IMR-90 (cell line): ENCODE data around the gene OSBP. TPM values are rescaled to one million over a fixed set of nuclear protein-coding genes. Genes with fewer than 3 reads are reported as not detected.

ENCODE experiments used
- ATAC-seq: fragments of 200-7000 bp; cut with Tn5 transposase; 2 replicates; pipeline ENCODE4 v1.9.1; 2020; ENCODE audit warnings: low read depth, mild to moderate bottlenecking, moderate library complexity
- BruUV-seq: library from RNA; stranded (reverse); fragments of 400-500 nt; replicated peaks from 2 replicates; lab custom pipeline; 2021; lab: Mats Ljungman, UMichigan
- CTCF ChIA-PET: fragments of 300-600 bp; formaldehyde crosslinking; extraction: SDS; loops from one replicate; lab custom pipeline; 2021; ENCODE audit warnings: antibody characterized with exemption; lab: Yijun Ruan, JAX
- POLR2A ChIA-PET: fragments of 300-600 bp; sonication (Branson Sonifier 250); formaldehyde crosslinking; loops from one replicate; lab custom pipeline; 2022; ENCODE audit warnings: antibody characterized with exemption; ENCODE audit not compliant: unreplicated experiment; lab: Charles Lee
- DNase-seq: peaks from one replicate; pipeline ENCODE4 v3.0.0; 2013
- H2AFZ ChIP-seq: replicated peaks from 2 replicates; pipeline ENCODE3; 2013; ENCODE audit warnings: low read length, mild to moderate bottlenecking; ENCODE audit not compliant: poor library complexity
- H2AK5ac ChIP-seq: 2 replicates; pipeline ENCODE4 v1.6.1; 2013; ENCODE audit warnings: low read depth, low read length, inconsistent platforms
- H2AK9ac ChIP-seq: replicated peaks from 2 replicates; pipeline ENCODE3; 2013; ENCODE audit warnings: mild to moderate bottlenecking, low read depth, low read length, moderate library complexity; ENCODE audit not compliant: poor library complexity
- H2BK120ac ChIP-seq: 2 replicates; pipeline ENCODE4 v1.6.1; 2013; ENCODE audit warnings: low read depth, low read length, inconsistent platforms
- H2BK15ac ChIP-seq: 3 replicates; pipeline ENCODE4 v1.6.1; 2013; ENCODE audit warnings: low read depth, low read length, inconsistent platforms
- H2BK20ac ChIP-seq: 2 replicates; pipeline ENCODE4 v1.6.1; 2013; ENCODE audit warnings: low read depth, mild to moderate bottlenecking, inconsistent platforms, low read length, moderate library complexity
- H2BK5ac ChIP-seq: 2 replicates; pipeline ENCODE4 v1.6.1; 2013; ENCODE audit warnings: mild to moderate bottlenecking, low read depth, low read length, inconsistent platforms; ENCODE audit not compliant: poor library complexity, severe bottlenecking
- H3K14ac ChIP-seq: replicated peaks from 2 replicates; pipeline ENCODE4 v1.6.1; 2013; ENCODE audit warnings: low read depth, low read length, inconsistent platforms
- H3K18ac ChIP-seq: 2 replicates; pipeline ENCODE4 v1.6.1; 2013; ENCODE audit warnings: low read depth, low read length, control low read depth
- H3K23ac ChIP-seq: 2 replicates; pipeline ENCODE4 v1.6.1; 2013; ENCODE audit warnings: low read depth, low read length, inconsistent platforms
- H3K27ac ChIP-seq: 2 replicates; pipeline ENCODE4 v1.5.1; 2013; ENCODE audit warnings: mild to moderate bottlenecking, control low read depth, low read length; ENCODE audit not compliant: insufficient read depth
- H3K27me3 ChIP-seq: 2 replicates; pipeline ENCODE4 v1.6.1; 2013; ENCODE audit warnings: low read length; ENCODE audit not compliant: control insufficient read depth, insufficient read depth
- H3K36me3 ChIP-seq: 2 replicates; pipeline ENCODE4 v1.6.1; 2013; ENCODE audit warnings: low read length, mixed read lengths; ENCODE audit not compliant: control insufficient read depth, insufficient read depth
- H3K4ac ChIP-seq: 2 replicates; pipeline ENCODE4 v1.6.1; 2013; ENCODE audit warnings: low read depth, low read length, inconsistent platforms
- H3K4me1 ChIP-seq: 2 replicates; pipeline ENCODE4 v1.6.1; 2013; ENCODE audit warnings: low read length, mixed read lengths; ENCODE audit not compliant: control insufficient read depth, insufficient read depth
- H3K4me2 ChIP-seq: 2 replicates; pipeline ENCODE4 v1.6.1; 2013; ENCODE audit warnings: low read depth, mild to moderate bottlenecking, control low read depth, low read length, moderate library complexity
- H3K4me3 ChIP-seq: 2 replicates; pipeline ENCODE4 v1.5.1; 2013; ENCODE audit warnings: low read depth, mild to moderate bottlenecking, control low read depth, low read length, moderate library complexity; ENCODE audit not compliant: insufficient read depth
- H3K56ac ChIP-seq: 2 replicates; pipeline ENCODE4 v1.6.1; 2013; ENCODE audit warnings: low read length, inconsistent platforms; ENCODE audit not compliant: insufficient read depth; ENCODE audit errors: extremely low read depth
- H3K79me1 ChIP-seq, 2 experiments: 2 replicates each; pipeline ENCODE4 v1.6.1; 2013; ENCODE audit warnings: low read length in 2 of 2, inconsistent platforms in 1 of 2, low read depth in 1 of 2
- H3K9ac ChIP-seq: 2 replicates; pipeline ENCODE4 v1.6.1; 2013; ENCODE audit warnings: low read depth, low read length, control low read depth
- H3K9me1 ChIP-seq: 2 replicates; pipeline ENCODE4 v1.6.1; 2013; ENCODE audit warnings: low read length, inconsistent platforms; ENCODE audit not compliant: insufficient read depth
- H3K9me3 ChIP-seq: 2 replicates; pipeline ENCODE4 v1.6.1; 2013; ENCODE audit warnings: low read length; ENCODE audit not compliant: control insufficient read depth, insufficient read depth
- H4K20me1 ChIP-seq: 2 replicates; pipeline ENCODE4 v1.6.1; 2013; ENCODE audit warnings: low read length, inconsistent platforms; ENCODE audit not compliant: insufficient read depth
- H4K5ac ChIP-seq: 2 replicates; pipeline ENCODE4 v1.6.1; 2013; ENCODE audit warnings: mild to moderate bottlenecking, low read depth, low read length, control low read depth
- H4K8ac ChIP-seq, 2 experiments: 2 replicates each; pipeline ENCODE4 v1.6.1; 2013; ENCODE audit warnings: low read depth in 2 of 2, low read length in 2 of 2, control low read depth in 1 of 2, inconsistent platforms in 1 of 2
- H4K91ac ChIP-seq: 2 replicates; pipeline ENCODE4 v1.6.1; 2013; ENCODE audit warnings: low read depth, low read length, inconsistent platforms; ENCODE audit not compliant: insufficient read depth
- BHLHE40 ChIP-seq: fragments of 150-350 bp; IDR thresholded peaks from 2 replicates; pipeline ENCODE4 v1.6.1; 2016; ENCODE audit warnings: mild to moderate bottlenecking, low read depth, low read length
- CHD1 ChIP-seq: IDR thresholded peaks from 2 replicates; pipeline ENCODE4 v1.6.1; 2012; ENCODE audit warnings: low read depth, low read length, improper control_type of control experiment
- NFE2L2 ChIP-seq: fragments of 150-350 bp; IDR thresholded peaks from 2 replicates; pipeline ENCODE4 v1.6.1; 2016; ENCODE audit warnings: low read depth, mild to moderate bottlenecking, low read length
- POLR2A ChIP-seq: IDR thresholded peaks from 2 replicates; pipeline ENCODE4 v1.6.1; 2012; ENCODE audit warnings: mild to moderate bottlenecking, low read depth, low read length
- RAD21 ChIP-seq: IDR thresholded peaks from 2 replicates; pipeline ENCODE4 v1.6.1; 2012; ENCODE audit warnings: low read length, improper control_type of control experiment
- RFX5 ChIP-seq: IDR thresholded peaks from 2 replicates; pipeline ENCODE4 v1.8.0; 2012; ENCODE audit warnings: low read depth, mild to moderate bottlenecking, low read length, moderate library complexity
- WGBS, 2 experiments: methylation state at CpG; one replicate each; pipeline versions ENCODE4 v1.1.5 to v1.1.7; 2013; ENCODE audit warnings: missing lambda C conversion rate in 2 of 2; ENCODE audit not compliant: insufficient read length in 1 of 2; ENCODE audit errors: extremely low coverage in 2 of 2; 5-methylcytosine and 5-hydroxymethylcytosine counted together
- dilution Hi-C: fragments of 300-500 bp; cut with HindIII; formaldehyde crosslinking; loops from one replicate; pipeline ENCODE4 v1.14.3; 2018; ENCODE audit warnings: low sequenced_read_pairs; ENCODE audit not compliant: unreplicated experiment
- in situ Hi-C: fragments of 300-500 bp; cut with MboI; formaldehyde crosslinking; loops from 3 replicates; pipeline ENCODE4 v1.14.3; 2019; ENCODE audit warnings: low sequenced_read_pairs, inconsistent platforms, mixed read lengths
- intact Hi-C: fragments of 100-400 bp; cut with micrococcal nuclease; formaldehyde crosslinking; loops from 2 replicates; pipeline ENCODE4 v1.10.0; 2022
- polyA plus RNA-seq, 3 experiments: library from polyadenylated mRNA; depleted of rRNA; stranded (reverse); fragments of >200 nt; gene quantifications; 2 replicates each; pipeline ENCODE4 v1.2.3, GENCODE V29; 2012; ENCODE audit warnings: low replicate concordance in 1 of 3
- total RNA-seq: library from RNA; depleted of rRNA; stranded (reverse); fragments of >200 nt; gene quantifications from 2 replicates; pipeline ENCODE4 v1.2.3, GENCODE V29; 2012

The OSBP gene
- total and polyA plus RNA-seq, 2 of the 4 experiments (the other 2 are of a cell fraction): 22.1 to 27.4 TPM

GRCh38 chr11:59578369-59578768 is 37.2 kb downstream of the OSBP start:
- no CpG with 5 or more reads among the region's 1 CpG for WGBS, 2 experiments
- no peak overlapping the region for H3K9ac ChIP-seq

More at GRCh38 chr11:59578369-59578768, 37.2 kb downstream of the OSBP start:
- no peak overlapping the region for H2AFZ ChIP-seq
- no peak overlapping the region for H2AK5ac ChIP-seq
- H3K79me1 ChIP-seq: peaks cover 14 to 25% of the 10 kb centered on the region in 2 experiments; a peak in 3 of 4 replicates
- no peak overlapping the region for H3K23ac ChIP-seq
- H3K56ac ChIP-seq: no peak overlapping the region
- ATAC-seq (no peak), DNase-seq (no peak)
- no peak overlapping the region for H3K4me3 ChIP-seq
- in situ Hi-C loops: loop anchor here (25.0 kb wide), 1 partner anchor 1334 kb away; the partner anchor contains the start of genes PRPF19, TMEM109 and TMEM132A
- H3K27me3 ChIP-seq: no peaks in the 10 kb centered on the region
- no peak overlapping the region for H4K8ac ChIP-seq
- H4K91ac ChIP-seq: no peak overlapping the region
- H2BK120ac ChIP-seq: no peak overlapping the region
- H4K20me1 ChIP-seq: no peaks in the 10 kb centered on the region; the same call in 1 of the 2 replicates
- H3K9me1 ChIP-seq: 0 out of 2 replicates have a peak, but pooled peaks cover 3% of the 10 kb centered on the region
- ChIA-PET POLR2A (no interaction called here), CTCF (no interaction called here)
- H3K4me1 ChIP-seq: peaks cover 12% of the 10 kb centered on the region
- H2BK5ac ChIP-seq: no peak overlapping the region
- no peak overlapping the region for H3K4ac ChIP-seq
- TF ChIP-seq POLR2A (no peak), CHD1 (no peak), BHLHE40 (no peak), RAD21 (no peak), NFE2L2 (no peak), RFX5 (no peak)
- H3K9me3 ChIP-seq: no peaks in the 10 kb centered on the region
- no peak overlapping the region for H2AK9ac ChIP-seq
- H3K14ac ChIP-seq: no peak overlapping the region
- H2BK20ac ChIP-seq: no peak overlapping the region
- H3K27ac ChIP-seq: no peak overlapping the region
- intact Hi-C loops: no loop called here
- no peak overlapping the region for H3K4me2 ChIP-seq
- no peak overlapping the region for H4K5ac ChIP-seq
- dilution Hi-C loops: no loop called here
- no peak overlapping the region for H2BK15ac ChIP-seq
- H3K36me3 ChIP-seq: peaks cover 47% of the 10 kb centered on the region
- H3K18ac ChIP-seq: no peak overlapping the region
- BruUV-seq: no TSS peak
